GM21576 (cell line): ENCODE results near the gene MAN2B2.

Source experiments
- ATAC-seq: cut with Tn5 transposase; IDR thresholded peaks from one replicate; pipeline ENCODE4 v1.9.1; 2021; ENCODE audit warnings: mild to moderate bottlenecking, moderate library complexity; ENCODE audit not compliant: unreplicated experiment

MAN2B2 gene

DNA sequence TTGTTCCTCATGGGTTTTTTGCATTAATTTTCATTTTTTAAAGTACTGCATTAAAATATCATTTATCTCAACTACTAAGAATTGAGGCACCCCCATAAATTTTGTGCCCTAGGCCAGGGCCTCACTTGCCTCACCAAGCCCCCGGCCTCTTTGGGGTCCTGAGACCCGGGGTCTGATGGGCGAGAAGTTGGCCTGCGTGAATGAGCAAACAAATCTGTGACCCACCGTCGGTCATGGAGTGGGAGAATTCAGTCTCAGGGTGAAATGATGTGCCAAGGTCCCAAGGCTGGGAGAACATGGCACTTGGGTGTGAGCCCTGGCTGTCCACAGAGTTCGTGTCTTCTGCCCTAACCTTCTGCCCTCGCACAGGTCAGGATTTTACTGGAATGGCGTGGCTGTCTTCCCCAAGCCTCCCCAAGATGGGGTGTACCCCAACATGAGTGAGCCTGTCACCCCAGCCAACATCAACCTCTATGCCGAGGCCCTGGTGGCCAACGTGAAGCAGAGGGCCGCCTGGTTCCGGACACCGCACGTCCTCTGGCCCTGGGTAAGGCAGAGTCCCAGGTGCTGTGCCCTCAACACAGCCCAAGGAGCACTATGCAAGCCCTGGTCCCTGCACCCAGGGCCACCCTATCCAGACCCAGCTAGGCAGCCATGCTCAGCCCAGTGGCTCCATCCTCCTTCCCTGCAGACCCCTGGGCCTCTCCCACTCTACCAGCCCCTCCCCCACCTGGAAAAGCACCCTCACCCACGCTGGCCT lies 18.0 kb downstream of the MAN2B2 start:
- ATAC-seq: no peak

DNA sequence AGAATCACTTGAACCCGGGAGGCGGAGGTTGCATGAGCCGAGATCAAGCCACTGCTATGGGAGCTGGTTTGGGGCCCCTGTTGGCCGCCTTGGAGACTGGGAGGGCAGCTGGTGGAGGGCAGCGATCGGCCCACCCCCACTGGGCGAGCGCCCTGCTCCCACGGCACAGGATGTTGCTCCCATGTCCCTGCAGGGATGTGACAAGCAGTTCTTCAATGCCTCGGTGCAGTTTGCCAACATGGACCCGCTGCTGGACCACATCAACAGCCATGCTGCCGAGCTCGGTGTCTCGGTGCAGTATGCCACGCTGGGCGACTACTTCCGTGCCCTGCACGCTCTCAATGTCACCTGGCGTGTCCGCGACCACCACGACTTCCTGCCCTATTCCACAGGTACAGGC lies 19.4 kb downstream of the MAN2B2 start:
- ATAC-seq: no peak

DNA sequence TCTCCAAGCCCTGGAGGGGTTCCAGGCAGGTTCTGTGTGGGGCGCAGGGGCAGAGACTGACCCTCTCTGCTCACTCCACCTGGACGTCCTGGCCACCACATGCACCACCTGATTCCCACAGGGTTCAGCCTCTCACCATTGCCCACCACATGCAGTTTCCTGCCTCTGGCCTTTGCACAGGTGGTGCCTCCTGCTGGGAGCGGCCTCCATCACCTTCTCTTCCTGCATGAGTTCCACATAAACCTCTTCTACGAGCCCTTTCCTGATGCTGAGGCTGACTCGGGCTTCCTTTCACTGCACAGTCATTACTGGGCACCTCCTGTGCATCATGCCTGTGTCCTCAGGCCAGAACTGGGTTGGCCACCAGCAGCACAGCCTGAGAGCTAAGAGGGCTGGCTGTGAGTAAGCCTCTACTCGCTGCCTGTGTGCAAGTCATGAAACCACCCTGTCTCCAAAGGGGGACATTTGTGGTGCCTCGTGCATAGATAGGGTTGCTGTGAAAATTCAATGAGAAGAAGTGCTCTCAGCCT lies 19.9 kb downstream of the MAN2B2 start:
- ATAC-seq: no peak

DNA sequence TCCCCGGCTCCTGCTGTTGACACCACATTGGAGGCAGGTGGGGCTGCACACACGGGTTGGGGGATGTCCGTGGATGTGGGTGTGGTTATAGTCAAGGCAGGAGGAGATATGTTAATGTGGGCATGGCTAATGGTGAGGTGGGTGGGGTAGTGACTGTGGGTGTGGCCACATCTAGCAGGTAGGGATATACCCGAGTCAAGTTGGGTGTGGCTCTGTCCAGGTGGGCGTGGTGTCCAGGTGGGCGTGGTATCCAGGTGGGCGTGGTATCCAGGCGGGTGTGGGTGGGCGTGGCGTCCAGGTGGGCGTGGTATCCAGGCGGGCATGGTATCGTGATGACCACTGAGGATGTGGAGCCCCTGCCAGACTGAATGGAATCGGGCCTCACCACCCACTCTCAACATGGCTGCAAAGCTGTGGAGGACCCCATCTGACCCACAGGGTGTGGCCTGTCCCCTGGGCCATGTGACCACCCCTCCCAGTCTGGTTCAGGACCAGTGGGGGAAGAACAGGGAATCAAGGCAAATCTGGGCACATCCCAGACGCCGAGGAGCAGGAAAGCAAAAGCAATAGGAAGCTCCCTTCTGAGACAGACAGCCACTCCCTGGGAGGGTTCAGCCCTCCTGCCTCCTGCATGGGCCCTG lies 21.0 kb downstream of the MAN2B2 start:
- ATAC-seq: no peak

DNA sequence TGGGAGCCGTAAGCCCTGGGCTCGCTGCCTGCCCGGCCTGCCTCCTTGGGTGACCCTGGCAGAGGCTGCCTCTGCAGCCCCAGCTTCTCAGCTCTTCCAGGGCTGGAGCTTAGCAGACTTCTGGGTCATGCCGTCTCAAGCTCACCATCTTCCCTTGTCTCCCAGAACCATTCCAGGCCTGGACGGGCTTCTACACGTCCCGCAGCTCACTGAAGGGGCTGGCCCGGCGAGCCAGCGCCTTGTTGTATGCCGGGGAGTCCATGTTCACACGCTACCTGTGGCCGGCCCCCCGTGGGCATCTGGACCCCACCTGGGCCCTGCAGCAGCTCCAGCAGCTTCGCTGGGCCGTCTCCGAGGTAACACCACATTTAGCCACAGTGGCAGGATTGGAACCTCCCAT lies 22.0 kb downstream of the MAN2B2 start:
- no peak for ATAC-seq

DNA sequence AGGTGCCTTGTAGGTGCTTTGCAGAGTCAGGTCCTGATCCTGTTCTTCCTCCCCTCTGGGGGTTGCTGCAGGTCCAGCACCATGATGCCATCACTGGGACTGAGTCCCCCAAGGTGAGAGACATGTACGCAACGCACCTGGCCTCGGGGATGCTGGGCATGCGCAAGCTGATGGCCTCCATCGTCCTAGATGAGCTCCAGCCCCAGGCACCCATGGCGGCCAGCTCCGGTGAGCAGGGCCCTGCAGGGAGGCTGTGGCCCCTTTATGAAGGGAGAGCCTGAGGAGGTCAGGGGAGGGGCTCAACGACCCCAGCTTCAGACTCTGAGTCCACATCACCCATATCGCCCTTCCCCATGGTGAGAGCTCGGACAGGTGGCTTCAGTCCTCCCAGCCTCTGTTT lies 23.1 kb downstream of the MAN2B2 start:
- no peak for ATAC-seq

DNA sequence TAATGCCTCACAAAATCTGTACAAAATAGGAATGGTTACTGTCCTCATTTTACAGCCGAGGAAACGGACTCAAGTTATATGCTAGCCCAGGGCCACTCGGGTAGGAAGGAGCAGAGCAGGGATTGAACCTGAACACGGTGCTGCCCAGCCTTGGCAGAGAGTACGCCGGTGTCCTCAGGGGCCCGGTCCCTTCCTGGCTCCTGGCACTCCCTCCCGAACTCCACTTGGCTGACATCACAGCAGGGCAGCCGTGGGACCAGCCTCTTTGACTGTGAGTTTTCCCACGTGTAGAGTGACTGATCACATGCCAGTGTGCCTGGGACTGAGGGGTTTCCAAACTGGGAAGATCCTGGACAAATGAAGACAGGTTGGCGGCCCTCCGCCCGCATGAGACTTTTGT lies 23.7 kb downstream of the MAN2B2 start:
- ATAC-seq: no peak

DNA sequence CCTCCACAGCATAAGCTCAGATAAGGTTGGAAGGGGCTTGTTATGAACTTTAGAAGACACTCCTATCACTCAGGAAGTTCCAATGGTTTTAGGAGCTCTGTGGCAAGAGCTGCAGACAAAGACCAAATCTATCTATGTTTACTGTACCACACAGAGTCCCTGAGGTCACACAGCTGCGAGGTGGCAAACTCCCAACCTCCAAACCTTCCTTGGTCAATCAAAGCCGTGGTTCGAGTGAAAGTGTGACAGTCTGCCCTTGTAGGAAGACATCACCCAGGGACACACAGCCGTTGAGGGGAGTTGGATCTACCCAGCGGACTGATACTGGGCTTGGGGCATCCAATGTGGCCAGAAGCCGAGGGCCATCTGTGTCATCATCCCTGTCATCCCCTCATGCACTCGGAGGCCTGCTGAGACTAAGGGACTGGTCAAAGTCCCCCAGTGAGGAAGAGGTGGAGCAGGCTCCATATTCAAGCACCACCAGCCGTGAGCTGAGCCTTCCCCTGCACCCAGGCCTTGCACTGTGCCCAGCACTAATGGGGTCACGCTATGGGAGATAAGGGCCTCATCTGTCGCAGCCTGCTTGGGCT lies 26.8 kb downstream of the MAN2B2 start:
- ATAC-seq: no peak

DNA sequence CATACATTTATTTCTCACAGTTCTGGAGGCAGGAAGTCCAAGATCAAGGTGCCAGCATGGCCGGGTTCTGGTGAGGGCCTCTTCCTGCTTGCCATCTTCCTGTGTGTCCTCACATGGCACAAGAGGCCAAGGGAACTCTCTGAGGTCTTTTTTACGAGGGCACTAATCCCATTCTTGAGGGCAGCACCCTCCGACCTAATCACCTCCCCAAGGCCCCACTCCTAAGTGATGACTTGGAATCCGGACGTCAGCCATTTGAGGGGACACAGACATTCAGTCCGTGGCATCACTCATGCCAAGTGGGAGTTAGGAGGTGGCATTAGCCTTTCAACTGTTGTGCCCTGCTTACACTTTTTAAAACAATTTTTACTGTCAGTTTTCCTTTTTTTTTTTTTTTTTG lies 27.3 kb downstream of the MAN2B2 start:
- no peak for ATAC-seq

DNA sequence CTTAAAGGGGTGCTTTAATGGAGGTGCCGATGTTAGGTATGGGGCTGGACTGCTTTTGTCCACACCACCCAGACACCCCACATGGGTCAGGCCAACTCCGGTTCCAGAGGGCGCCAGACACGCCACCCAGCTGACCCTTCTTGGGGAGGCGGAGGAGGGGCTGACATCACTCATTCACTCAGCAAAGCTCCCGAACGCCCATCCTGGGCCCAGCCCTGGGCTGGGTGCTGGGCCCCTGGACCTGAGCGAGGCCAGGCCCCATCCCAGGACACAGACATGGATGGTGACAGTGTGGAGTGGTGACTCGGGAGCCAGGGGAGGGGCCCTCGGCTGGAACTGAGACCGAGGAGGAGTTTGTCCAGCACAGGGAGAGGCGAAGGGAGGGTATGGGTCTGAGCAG lies 28.1 kb downstream of the MAN2B2 start:
- ATAC-seq: no peak

DNA sequence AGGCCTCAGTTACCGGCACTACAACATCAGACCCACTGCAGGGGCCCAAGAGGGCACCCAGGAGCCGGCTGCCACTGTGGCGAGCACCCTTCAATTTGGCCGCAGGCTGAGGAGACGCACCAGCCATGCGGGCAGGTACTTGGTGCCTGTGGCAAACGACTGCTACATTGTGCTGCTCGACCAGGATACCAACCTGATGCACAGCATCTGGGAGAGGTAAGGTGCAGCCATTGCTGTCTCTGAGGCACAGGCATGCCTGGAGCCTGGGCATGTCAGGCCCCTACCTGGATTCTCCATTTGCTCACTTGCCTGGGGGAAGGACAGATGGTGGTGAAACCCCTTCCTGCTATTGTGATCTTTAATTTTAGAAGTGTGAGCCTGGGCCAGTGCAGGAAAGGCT lies 30.1 kb downstream of the MAN2B2 start:
- no peak for ATAC-seq

DNA sequence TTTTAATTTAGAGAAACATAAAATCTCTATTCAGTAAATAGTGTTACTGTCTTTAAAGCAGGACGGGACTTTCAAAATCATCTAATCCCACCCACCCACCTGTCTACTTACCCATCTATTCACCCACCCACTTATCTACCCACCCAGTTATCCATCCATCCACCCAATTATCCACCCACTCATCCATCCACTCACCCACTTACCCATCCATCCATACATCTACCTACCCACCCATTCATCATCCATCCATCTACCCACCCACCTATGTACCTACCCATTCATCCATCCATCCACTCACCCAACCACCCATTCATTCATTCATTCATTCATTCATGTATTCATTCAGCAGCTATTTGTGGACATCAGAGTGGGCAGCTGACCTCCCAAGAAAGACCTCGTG lies 30.6 kb downstream of the MAN2B2 start:
- ATAC-seq: no peak

DNA sequence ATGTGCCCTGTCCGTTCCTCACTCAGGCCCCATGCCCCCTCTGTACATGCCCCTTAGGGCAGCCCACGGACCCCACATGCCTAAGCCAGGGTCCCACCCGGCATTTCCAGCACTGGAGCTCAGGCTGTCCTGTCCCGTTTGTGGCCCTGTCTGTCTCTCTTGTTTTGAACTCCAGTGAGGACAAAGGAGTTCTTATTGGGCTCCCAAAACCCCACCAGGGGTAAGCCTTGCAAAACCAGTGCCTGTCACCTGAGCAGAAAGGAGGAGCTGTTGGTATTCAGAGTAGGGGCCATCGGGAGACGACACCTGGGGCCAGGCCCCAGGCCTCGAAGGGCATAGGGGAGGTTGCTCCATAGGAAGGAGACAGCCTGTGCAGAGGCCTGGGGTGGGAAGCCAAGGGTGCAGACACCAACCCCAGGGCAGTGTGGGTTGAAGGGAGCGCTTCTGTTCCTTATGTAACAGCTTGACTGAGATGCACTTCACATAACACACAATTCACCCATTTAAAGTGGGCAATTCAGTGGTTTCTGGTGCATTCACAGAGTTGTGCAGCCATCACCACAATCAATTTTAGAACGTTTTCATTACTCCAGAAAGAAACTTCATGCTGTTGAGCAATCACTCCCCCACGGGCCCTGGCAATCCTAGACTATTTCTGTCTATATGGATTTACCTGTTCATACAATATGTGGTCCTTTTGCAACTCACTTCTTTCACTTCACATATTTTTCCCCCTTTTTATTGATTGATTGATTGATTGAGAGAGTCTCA lies 31.7 kb downstream of the MAN2B2 start:
- no peak for ATAC-seq

DNA sequence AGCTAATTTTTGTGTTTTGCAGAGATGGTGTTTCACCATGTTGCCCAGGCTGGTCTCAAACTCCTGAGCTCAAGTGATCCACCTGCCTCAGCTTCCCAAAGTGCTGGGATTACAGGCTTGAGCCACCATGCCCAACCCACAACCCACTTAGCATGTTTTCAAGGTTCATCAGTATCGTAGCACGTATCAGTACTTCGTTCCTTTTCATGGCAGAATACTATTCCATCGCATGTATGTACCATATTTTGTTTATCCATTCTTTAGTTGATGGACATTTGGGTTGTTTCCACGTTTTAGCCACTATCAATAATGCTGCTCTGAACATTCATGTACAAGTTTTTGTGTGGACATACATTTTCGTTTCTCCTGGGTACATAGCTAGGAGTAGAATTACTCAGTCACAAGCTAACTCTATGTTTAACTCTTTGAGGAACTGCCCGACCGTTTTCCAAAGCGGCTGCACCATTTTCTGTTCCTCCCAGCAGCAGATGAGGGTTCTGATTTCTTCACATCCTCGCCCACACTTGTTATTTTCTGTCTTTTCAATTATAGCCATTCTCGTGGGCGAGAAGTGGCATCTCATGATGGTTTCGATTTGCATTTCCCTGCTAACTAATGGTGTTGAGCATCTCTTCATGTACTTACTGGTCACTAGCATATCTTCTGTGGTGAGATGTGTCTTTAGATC lies 32.5 kb downstream of the MAN2B2 start:
- ATAC-seq: no peak

DNA sequence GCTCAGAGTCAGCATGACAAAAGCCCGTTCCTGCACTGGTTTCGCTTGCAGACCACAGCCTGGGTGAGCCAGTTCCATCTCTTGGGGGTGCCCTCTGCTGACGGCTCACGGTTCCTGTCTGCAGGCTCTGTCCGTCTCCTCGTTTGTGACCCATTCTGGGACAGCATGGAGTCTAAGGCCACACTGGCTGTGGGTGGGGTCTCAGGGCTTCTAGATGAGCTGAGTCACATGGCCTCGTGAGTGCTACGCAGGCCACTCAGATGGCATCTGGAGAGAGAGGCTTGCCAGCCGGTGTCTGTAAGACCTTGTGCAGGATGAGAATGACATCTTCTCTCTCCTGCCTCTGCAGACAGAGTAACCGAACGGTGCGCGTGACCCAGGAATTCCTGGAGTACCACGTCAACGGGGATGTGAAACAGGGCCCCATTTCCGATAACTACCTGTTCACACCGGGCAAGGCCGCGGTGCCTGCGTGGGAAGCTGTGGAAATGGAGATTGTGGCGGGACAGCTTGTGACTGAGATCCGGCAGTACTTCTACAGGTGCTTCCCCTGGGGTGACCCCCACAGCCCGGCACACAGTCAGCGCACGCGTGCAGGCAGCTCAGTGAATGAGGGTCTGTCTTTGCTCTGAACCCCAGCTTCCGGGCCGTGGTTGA lies 33.9 kb downstream of the MAN2B2 start:
- ATAC-seq: no peak

DNA sequence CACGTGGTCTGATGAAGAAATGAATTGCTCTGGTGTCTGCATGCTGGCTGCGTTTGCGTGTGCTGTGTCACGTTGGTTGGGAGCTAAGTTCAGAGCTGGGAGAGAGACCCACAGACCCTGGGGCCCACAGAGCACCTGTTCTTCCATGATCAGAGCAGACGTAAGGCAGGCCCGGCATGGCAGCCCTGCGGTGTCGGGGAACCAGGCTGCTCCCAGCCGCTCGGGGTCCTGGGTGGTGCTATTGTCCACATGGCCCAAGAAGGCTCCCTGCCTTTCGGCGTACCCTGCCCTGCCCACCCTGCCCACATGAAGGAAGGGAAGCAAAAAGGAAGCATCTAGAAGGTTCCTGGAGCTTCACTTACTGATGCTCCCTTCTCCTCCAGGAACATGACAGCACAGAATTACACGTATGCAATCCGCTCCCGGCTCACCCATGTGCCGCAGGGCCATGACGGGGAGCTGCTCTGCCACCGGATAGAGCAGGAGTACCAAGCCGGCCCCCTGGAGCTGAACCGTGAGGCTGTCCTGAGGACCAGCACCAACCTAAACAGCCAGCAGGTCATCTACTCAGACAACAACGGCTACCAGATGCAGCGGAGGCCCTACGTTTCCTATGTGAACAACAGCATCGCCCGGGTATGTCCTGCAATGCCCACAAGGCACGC lies 34.6 kb downstream of the MAN2B2 start:
- no peak for ATAC-seq

DNA sequence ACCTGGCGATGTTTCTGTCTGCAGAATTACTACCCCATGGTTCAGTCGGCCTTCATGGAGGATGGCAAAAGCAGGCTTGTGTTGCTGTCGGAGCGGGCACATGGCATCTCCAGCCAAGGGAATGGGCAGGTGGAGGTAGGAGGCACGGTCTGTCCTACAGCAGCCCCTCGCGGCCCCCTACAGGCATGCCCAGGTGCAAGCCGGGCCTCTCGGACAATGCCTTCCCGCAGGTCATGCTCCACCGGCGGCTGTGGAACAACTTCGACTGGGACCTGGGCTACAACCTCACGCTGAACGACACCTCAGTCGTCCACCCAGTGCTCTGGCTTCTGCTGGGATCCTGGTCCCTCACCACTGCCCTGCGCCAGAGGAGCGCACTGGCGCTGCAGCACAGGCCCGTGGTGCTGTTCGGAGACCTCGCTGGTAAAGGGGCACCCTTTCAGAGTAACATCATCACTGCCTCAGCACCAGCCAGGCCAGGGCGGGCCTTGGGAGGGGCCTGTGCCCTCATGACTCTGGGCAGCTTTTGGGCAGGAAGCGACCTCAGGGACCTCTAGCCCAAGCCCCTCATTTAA lies 36.0 kb downstream of the MAN2B2 start:
- no peak for ATAC-seq

DNA sequence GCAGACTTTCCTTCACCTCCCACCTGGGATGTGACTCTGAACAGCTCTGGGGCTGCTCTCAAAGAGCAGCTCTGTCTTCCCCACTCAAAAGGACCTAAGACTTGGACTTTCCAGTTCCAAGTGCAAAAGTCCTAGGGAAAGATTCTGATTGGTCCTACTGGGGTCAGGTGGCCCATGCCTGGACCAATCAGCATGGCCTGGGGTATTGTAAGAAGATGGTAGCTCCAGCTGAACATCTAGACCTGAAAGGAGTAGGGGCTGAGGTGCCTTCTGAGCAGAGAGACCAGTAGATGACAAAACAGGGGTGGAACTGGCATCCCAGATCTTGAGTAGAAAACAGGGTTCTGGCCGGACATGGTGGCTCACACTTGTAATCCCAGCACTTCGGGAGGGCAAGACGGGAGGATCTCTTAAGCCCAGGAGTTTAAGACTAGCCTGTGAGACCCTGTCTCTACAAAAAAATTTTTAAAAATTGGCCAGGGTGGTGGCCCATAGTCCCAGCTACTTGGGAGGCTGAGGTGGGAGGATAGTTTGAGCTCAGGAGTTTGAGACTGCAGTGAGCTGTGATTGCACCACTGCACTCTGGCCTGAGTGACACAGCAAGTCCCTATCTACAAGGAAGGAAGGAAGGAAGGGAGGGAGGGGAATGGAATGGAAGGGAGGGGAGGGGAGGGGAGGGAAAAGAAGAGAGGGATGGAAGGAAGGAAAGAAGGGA lies 38.1 kb downstream of the MAN2B2 start:
- ATAC-seq: no peak
